GM21529 (cell line): ENCODE results near the gene KAZN.

Experiments
- ATAC-seq: cut with Tn5 transposase; IDR thresholded peaks from one replicate; pipeline ENCODE4 v1.9.1; 2021; ENCODE audit not compliant: unreplicated experiment

The KAZN gene

DNA sequence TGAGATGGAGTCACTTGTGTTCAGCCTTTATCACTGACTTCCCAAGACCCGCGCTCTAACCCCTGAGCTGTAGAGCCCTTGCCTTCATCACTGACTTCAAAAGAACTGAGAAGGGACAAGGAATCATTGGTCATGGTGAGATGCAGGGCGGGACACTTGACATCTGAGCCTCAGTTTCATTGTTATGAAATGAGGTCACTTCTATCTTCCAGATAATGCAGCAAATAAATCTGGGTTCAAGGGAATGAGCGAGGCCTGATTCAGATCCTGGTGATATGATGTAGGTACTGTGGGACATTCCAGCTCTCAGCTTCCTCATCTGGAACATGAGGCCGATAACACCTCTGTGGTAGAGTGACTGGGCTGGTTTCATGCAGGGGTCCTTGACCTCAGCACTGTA, 13.8 kb downstream of the KAZN start:
- ATAC-seq: no peak

DNA sequence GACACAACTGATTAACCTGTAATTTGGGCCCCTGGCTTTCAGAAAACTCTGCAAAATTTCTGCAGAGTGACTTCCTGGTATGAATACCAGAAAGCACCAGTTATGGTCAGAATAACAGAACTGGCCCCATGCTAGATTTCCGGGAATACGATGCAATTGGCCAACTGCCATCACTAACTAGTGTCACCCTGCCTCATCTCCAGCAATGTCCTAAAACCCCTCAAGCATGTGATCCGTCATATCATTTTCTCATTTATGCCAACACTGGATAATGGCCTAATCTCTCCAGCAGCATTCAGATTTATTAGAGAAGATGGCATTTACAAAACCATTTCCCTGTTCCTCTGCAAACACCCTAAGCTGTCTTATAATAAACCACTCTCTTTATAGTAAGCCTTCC, 15.4 kb downstream of the KAZN start:
- no peak for ATAC-seq

DNA sequence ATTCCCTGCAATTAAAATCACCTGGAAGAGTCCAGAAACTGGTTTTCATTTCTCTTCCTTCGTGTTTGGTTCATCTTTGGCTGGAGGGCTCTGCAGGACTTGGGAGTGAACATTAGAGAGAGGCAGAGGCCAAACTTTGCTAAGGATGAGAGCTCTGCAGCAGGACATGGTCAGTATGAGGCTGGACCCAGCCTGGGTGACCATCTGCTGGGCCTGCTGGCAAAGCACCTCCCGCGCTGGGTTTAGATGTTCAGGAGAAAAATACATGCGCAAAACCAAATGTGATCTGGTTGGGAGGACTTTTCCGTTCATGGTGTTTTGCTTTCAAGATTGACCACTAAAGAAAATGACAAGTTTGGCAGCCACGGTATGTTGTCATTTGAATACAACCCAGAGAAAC, 15.9 kb downstream of the KAZN start:
- no peak for ATAC-seq

DNA sequence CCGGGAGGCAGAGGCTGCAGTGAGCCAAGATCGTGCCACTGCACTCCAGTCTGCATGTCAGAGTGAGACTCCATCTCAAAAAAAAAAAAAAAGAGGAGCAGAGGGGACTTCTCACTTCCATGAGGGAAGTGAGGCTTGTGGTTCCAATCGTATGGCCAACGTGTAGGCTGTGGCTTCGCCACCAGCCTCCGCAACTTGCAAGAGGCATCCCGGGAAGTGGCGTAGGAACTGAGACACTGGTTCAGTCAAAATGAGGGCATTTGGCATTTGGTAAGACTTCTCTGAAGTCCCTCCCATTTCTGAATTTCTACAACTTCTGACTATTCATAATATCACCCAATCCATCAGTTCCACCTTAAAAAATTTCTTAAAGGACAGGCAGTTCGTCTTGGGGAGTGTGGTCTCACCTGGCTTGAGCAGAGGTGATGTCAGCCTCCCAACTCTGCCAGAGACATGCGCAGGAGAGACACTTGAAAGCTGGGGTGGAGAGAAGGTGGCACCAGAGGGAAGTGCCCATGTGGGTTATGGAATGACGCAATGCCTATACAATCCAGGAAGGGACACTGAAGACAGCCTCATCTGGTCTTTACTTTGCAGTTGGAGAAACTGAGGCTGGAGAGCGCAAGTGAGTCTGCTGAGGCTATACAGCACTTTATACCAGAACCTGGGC, 17.2 kb downstream of the KAZN start:
- ATAC-seq: no peak

DNA sequence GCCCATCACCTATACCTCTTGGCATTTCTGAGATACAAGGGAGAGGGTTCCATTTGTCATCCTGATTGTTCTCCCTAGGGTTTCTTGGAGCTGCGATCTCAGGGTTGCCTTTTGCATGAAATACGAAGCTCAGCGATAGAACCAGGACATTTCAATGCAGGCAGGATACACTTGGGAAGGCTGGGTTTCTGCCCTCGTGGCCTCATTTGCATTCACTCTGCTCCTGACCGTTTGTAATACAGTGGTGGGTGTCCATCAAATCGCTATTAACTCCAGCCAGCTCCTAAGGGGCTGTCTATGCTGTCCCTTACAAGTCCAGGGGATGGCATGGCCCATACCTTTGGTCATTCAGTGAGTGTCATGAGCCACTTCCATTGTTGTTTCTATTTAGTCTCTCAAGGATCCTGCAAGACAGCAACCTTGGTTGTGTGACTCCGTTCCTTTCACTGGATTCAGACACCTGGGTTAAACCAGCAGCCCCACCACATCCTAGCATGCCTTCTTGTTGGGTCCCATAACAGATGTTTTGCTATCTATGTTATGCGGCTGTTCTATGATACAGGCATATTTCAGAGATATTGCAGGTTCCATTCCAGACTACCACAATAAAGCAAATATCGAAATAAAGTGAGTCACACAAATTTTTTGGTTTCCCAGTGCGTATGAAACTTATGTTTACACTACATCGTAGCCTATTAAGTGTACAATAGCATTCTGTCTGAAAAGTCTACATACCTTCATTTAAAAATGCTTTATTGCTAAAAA, 18.3 kb downstream of the KAZN start:
- no peak for ATAC-seq

DNA sequence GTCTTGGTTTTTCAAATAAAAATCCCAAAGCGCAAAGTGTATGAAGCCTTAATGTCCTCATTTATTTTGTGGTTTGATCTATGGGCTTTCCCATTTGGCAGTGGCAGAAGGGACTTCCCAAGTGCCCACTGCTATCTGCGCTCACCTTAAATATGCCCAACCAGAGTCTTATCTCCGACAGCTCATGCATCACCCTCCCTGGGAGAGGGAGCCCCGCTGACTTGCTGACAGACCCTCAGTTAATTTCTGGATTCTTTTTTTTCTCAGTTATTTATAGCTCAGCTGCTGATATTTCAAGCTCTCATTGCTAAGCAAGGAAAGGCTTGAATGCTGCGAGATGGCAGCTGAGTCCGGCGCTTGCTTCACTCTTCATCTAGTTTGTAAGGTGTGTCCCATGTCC, 19.3 kb downstream of the KAZN start:
- no peak for ATAC-seq

DNA sequence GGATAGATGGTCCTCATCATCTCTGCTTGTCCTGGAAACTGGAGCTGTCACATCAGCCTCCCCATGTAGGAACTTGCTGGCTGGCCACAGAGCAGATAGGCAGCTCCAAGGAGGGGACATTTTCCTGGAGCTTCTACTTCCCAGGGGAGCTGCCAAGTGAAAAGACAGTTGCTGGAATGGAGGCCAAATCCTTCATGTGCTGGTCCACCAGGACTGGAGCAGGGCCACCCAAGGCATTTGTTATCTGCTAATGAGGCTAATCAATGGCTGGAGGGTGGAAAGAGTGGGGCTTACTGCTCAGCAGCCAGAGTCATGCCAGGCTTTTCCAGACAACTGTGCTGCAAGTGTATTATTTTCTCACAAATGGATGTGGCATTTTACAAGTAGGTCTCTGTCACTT, 22.5 kb downstream of the KAZN start:
- ATAC-seq: no peak

DNA sequence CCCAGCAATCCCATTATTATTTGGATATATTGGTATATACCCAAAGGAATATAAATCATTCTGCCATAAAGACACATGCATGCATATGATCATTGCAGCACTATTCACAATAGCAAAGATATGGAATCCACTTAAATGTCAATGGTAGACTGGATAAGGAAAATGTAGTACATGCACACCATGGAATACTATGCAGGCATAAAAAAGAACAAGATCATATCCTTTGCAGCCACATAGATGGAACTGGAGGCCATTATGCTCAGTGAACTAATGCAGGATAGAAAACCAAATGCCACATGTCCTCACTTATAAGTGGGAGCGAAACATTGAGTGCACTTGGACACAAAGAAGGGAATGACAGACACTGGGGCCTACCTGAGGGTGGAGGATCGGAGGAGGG, 24.6 kb downstream of the KAZN start:
- ATAC-seq: no peak

DNA sequence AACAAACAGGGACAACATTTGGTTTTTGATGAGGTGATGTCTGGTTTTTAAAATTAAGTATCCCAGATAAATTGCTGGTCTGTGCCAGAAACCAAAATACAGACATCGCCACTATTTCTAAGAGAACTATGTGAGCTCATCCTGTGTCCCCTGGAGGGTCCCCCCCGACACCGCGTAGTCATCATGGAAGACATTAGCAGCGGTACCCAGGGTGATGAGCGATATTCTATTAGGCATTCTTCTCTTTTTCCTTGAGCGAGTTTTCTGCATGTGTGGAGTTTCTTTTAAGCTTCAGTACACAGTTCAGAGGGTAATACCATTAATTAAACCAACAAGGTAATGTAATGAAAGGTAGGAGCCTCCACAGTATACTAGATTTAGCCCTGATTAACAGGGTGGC, 26.5 kb downstream of the KAZN start:
- ATAC-seq: no peak

DNA sequence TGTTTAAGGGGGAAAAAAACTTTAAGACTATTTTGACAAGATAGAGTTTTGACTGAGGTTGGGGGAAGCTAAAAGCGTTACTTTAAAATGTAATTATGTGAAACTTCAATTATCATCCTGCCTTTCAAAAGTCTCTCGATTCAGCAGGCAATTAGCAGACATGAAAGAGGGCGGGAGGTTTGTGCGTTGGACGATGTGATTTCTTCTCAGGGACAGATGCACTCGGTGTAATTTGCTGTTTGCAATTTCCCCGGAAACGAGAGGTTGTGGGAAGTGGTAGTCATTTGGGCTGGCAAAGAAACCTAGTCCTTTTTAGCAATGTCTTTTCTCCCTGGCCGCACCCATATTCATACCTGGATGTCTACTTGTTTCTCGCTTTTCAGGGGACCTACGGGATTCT, 27.1 kb downstream of the KAZN start:
- ATAC-seq: no peak

DNA sequence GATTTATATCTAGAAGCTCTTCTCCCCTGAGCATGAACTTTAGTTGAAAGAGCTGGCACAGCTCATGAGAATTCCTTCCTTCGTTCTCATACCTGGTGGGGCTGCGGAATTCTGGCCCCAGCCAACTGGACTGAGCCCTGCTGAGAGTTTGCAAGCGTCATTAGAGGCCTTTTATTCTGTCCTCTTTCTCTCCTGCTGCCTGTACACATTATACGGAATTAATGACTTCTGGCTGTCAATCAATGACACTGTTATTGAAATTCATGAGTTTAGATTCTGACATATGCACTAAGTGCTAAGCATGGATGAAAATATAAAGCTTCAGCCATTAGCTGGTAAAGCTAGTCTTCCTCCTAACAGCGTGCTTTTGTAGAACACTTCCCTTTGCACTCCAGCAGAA, 27.5 kb downstream of the KAZN start:
- no peak for ATAC-seq

DNA sequence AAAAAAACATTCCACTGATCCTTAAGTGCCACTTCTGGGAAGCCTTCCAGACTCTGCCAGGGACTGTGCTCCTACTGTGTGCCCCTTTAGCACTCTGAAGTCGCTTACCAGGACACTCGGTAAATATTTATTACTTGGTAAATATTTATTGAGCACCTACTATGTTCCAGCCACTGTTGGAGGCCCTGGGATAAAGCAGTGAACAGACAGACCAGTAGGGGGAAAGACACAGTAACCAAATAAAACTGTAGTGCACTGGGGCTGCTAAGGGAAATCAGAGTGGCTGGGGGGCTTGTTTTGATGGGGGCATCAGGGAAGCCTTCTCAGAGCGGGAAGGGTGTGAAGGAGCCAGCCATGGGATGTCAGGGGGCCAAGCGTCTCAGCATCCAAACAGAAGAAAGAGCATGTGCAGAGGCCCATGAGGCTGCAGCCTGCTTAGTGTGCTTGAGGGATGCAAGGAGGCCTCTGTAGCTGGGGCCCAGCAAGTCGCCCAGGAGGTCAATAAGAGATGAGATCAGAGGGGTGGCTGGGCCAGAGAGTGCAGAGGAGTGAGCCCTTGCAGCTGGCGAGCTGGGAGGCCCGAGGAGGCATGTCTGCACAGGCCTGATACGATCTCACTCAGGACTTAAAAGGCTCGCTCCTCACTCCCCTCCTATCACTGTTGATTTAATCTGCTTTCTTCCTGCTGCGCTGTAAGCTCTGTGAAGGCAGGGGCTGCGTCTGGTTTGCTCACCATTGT, 28.6 kb downstream of the KAZN start:
- ATAC-seq: no peak

DNA sequence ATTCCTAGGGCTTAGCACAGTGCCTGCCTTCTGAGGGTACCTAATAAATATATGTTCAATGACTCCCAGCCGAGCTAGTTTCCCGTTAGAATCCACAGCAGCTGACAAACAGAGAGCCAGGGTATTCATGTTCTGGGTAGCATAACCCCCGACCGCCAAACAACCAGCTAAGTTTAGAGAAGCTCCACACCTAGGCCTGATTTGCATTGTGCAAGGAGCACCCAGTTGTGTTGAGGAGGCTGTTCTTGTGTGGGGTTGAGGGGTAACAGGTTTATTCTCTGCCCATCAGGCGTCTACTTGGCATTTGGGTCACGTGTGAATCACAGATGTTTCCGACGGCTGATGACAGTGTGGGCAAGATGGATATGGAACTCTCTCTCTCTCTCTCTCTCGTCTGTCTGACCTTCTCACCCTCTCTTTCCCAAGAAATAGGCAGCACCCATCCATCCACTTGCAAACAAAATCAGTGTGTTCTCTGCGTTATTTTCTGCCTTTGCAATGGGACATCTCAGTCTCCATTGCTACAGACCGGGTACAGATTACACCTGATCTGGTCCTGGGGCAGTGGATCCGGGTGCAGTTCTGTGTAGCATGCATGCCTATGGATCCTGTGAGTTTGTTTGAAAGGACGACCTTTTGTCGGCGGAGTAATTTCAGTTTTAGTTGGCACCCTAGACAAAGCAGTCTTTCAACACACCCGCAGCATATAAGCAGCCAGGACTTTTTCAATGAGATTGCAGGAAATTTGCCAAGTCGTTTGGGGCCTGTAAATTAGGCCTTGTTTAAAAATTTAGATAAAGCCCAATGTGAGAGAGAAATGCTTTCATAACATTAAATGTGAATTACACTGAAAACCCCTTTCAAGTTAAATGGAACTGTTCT, 29.4 kb downstream of the KAZN start:
- ATAC-seq: no peak

DNA sequence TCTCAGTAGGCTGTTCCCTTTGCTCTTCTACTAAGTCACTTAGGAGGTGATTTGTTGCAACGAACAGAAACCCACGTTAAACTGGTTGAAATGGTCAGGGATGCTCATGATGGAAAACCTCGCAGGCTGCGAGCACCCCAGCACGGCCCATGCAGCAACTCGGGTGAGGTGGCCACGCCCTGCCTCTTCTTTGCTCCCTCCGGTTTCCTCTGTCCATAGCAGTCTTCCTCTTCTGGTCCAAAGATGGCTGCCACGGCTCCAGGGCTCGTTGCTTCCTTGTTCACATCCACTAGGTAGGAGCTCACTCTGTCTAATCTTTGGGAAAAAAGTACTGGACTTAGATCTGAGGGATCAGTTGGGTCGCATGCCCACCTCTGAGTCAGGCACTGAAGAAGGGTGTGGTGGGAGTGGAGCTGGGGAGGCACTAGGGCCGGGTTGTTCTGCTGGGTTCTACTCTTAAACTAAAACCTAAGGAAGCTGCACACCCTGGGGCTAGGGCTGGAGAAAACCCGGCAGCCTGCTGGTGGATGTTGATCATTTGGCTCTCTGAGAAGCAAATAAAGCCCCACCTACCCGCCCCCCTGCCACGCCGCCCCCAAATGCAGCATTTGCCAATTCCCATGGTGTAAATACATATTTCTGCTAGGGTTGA, 31.0 kb downstream of the KAZN start:
- no peak for ATAC-seq

DNA sequence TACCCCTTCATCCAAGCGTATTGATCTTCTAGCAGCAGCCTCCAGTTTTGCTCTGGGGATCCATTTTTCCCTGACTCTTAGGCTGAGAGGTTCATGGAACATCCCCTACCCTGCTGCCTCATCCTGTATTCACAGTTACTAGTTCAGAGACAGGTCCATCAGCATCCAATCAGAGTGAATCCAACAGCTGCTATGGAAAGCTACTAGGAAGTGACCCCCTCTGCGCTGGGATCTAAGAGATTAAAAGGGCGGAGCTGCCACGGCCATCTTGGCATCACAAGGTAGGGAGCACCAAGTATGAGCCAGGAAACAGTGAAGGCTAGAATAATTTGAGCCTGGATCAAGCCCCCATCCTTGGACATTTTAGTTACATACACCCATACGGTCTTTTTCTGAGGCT, 32.5 kb downstream of the KAZN start:
- no peak for ATAC-seq

DNA sequence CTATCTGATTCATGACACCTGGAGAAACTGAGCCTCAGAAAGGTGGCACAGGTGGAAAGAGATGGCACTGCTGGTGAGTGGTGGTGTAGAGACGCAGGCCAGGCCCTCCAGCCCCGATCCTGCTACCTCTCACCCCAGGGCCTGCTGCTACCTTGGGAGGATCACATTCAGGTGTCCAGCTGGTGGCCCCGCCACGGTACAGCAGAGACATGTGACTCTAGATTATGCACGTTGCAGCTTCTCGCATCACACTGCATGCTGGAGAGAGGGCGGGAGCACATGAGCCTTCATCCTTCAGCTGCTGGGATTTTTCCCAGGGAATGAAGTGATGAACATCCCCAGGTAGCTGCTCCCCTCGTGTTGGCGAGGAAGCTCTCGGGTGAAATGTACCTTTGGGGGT, 32.9 kb downstream of the KAZN start:
- no peak for ATAC-seq

DNA sequence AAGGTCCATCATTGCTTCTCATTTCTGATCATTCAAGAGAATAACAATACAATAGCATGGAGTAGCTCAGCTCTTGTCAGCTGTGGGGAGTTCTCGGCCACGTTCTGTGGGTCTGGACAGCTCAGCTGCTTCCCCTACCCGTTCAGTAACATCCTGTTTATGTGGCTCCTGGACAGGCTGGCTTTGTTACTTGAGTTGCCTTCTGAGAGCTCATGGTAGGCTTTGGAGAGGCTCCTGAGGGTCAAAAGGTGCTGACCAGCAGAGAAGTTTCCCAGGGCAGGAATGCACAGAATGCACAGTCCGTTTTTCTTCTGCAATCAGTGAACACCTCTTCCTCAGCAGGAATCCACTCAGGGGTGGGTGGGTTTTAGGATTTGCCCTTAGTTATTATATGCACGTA, 36.0 kb downstream of the KAZN start:
- ATAC-seq: no peak

DNA sequence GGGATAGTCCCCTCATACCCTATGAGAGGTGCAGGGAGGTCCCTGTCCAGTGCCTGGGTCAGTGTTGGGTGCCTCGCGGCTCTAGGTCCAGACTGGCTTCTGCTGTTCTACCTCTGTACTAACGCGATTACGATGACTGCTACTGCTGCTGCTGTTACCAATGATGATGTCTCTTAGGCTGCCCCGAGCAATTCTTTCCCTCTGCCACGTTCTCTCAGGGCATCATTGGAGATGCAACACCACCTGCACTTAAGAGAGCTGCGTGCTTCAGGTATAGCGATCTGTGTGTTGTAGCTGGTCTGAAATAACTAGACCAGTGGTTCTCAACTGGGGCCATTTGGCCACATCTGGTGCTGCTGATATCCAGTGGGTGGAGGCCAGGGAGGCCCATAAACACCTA, 36.9 kb downstream of the KAZN start:
- no peak for ATAC-seq

DNA sequence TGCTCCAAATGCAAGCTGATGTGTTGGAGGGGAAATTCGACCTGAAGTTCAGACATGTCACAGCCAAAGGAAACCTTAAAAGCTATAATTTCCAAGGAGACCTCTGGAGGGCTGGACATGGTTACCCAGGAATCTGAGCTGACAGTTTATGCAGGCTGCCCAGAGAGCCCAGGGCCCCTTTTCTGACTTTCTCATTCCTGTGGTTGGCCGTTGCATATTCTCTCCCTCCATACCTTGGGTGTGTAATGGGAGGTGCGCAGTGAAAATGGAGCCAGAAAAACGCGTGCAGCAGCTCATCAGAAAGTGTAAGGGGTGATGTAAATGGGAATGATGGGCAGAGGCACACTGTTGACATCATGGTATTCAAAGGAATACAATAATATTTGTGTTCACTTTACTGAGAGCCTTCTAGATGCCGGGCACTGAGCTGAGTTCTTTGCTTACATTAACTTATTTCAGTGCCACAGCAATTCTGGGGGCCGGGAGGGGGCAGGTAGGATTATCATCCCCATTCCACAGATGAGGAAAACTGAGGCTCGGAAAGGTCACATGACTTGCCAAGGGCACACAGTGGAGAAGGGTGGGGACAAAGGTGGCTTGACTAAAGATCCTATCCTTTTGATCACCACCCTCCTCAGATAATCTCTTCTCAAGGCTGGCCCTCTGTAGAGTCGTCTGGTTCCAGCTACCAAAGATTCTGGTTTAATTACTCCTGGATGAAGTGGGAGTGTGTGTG, 38.6 kb downstream of the KAZN start:
- no peak for ATAC-seq
